Uterus (tissue), 2 donors: Measurements from ENCODE around the gene FGF9.

Experiments
- CTCF ChIP-seq, 4 experiments: fragments of 200-600 bp in 2 of 4; fragments of 450-650 bp in 2 of 4; sonication (generic) in 2 of 4; IDR thresholded peaks; one replicate each; pipeline ENCODE4 v1.5.1; 2016 to 2019; ENCODE audit warnings: antibody characterized with exemption in 4 of 4, mild to moderate bottlenecking in 2 of 4, moderate library complexity in 1 of 4
- POLR2A ChIP-seq, 2 donors: fragments of 450-650 bp; IDR thresholded peaks; one replicate each; pipeline ENCODE4 v1.6.1; 2016; ENCODE audit warnings: antibody characterized with exemption in 2 of 2, mild to moderate bottlenecking in 1 of 2, moderate library complexity in 1 of 2

- TF ChIP-seq CTCF (IDR thresholded peaks at IDR 0.05) (no peak), POLR2A (IDR thresholded peaks at IDR 0.05) (no peak)
These were observed 12.3 kb downstream of the FGF9 start for GRCh38 chr13:21683034-21683733.
